GM12864 (cell line): ENCODE measurements around the gene GPS2.

Source experiments
- DNase-seq: peaks from one replicate; pipeline ENCODE4 v3.0.0-alpha.2; 2011; ENCODE audit warnings: low read depth
- H3K4me3 ChIP-seq: 2 replicates; pipeline ENCODE4 v1.5.1; 2011; ENCODE audit warnings: mild to moderate bottlenecking, low read depth, low read length, control low read depth
- CTCF ChIP-seq: IDR thresholded peaks from 2 replicates; pipeline ENCODE4 v1.5.1; 2011; ENCODE audit warnings: low read depth, mild to moderate bottlenecking, moderate library complexity, low read length, control low read depth, inconsistent platforms; ENCODE audit errors: missing control alignments

GPS2 gene

GRCh38 chr17:7290685-7291084 lies 24.5 kb downstream of the GPS2 start:
- DNase-seq: no peak

DNA sequence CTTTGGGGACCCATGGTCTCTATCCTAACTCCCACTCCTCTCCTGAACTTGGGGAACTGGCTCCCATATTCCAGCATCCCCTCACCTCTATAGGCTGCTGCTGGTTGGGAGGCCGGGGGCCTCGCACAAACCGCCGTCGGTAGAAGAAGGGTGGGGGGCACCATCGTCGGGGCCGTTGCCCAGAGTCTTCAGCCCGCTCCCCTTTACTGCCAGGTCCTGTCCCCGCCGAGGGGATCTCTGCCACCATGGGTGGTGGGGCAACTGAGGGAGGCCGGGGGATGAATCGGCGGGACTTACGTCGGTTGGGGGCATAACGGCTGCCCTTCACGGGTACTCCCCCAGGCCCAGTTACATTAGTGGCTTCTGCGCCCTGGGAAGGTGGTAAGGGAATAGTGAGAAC lies 25.0 kb downstream of the GPS2 start:
- DNase-seq: no peak
- no peak overlapping the region for H3K4me3 ChIP-seq
- no peak for TF ChIP-seq CTCF

More at GRCh38 chr17:7290685-7291084, 24.5 kb downstream of the GPS2 start:
- no peak for TF ChIP-seq CTCF
- no peak overlapping the region for H3K4me3 ChIP-seq

- no peak for DNase-seq
- no peak for TF ChIP-seq CTCF
- H3K4me3 ChIP-seq: no peak overlapping the region
Observed at GRCh38 chr17:7289256-7290032, 25.7 kb downstream of the GPS2 start.

DNA sequence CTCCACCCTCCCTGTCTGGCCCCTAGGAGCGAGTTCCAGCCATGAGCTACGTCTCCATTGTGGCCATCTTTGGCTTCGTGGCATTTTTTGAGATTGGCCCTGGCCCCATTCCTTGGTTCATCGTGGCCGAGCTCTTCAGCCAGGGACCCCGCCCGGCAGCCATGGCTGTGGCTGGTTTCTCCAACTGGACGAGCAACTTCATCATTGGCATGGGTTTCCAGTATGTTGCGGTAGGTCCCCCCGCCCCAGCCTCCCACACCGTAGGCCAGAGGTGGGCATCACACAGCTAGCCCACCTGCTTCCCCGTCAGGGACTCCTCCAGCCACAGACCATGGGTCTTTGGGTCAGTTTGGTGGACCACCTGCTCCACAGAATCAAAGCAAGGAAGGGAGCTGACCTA lies 29.5 kb downstream of the GPS2 start:
- no peak for TF ChIP-seq CTCF
- no peak for DNase-seq
- H3K4me3 ChIP-seq: no peak overlapping the region

DNA sequence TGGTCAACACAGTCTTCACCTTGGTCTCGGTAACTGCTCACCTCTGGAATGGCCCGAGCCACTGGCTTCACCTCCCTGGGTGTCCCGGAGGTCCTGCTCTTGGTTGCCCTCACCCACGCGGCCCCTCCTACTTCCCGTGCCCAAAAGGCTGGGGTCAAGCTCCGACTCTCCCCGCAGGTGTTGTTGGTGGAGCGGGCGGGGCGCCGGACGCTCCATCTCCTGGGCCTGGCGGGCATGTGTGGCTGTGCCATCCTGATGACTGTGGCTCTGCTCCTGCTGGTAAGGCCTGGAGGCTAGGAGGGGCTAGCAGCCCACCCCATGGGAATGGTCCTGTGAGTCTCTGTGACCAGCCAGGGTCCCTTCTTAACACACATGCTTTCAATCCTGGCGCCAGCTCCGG lies 30.2 kb downstream of the GPS2 start:
- TF ChIP-seq CTCF: no peak
- H3K4me3 ChIP-seq: no peak overlapping the region
- DNase-seq: no peak

DNA sequence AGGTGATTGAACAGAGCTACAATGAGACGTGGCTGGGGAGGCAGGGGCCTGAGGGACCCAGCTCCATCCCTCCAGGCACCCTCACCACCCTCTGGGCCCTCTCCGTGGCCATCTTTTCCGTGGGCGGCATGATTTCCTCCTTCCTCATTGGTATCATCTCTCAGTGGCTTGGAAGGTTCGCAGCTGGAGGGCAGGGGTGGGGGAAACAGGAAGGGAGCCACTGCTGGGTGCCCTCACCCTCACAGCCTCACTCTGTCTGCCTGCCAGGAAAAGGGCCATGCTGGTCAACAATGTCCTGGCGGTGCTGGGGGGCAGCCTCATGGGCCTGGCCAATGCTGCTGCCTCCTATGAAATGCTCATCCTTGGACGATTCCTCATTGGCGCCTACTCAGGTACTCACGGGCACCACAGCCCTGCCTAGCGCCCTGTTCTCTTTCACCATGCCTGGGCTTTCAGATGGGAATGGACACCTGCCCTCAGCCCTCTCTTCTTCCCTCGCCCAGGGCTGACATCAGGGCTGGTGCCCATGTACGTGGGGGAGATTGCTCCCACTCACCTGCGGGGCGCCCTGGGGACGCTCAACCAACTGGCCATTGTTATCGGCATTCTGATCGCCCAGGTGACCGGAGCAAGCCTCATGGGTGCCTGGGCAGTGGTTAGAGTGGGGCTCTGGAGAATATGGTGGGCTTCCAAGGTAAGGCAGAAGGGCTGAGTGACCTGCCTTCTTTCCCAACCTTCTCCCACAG lies 31.5 kb downstream of the GPS2 start:
- DNase-seq: no peak
- no peak for TF ChIP-seq CTCF
- no peak overlapping the region for H3K4me3 ChIP-seq

GRCh38 chr17:7282752-7283321 lies 32.3 kb downstream of the GPS2 start:
- H3K4me3 ChIP-seq: no peak overlapping the region
- TF ChIP-seq CTCF: peak; percentile 21
- DNase-seq: no peak
